ENCODE data around the gene NFIB. TPM values are rescaled to one million over a fixed set of nuclear protein-coding genes. Genes with fewer than 3 reads are reported as not detected.

The NFIB gene
- total RNA-seq, 1 experiment from 2014 or later = 0.61 TPM

GRCh38 chr9:14106699-14107098 is 207.2 kb downstream of the NFIB start:
- Mint-ChIP-seq H3K9me3 (ENCODE audit: unreplicated experiment) (no peaks in the 10 kb centered on the region), H3K4me1 (ENCODE audit: low read depth, unreplicated experiment) (no peaks in the 10 kb centered on the region), H3K36me3 (ENCODE audit: insufficient read depth, unreplicated experiment) (no peaks in the 10 kb centered on the region), H3K4me3 (ENCODE audit: unreplicated experiment) (no peak overlapping the region), H3K27me3 (ENCODE audit: insufficient read depth, unreplicated experiment) (no peaks in the 10 kb centered on the region), H3K27ac (ENCODE audit: unreplicated experiment) (no peak overlapping the region)
- DNase-seq = no peak
- no peaks in the 10 kb centered on the region for H3K27me3 ChIP-seq (replicated peaks; ENCODE audit: control insufficient read depth, insufficient read depth, low read length)
- no peak for TF ChIP-seq CTCF (IDR thresholded peaks at IDR 0.05; ENCODE audit: insufficient read depth in 1 of 2, low read depth in 1 of 2, low read length in 1 of 2, severe bottlenecking in 1 of 2, unreplicated experiment in 1 of 2)
- no peak overlapping the region for H3K4me3 ChIP-seq (ENCODE audit: low read depth, low read length)
- H3K36me3 ChIP-seq (ENCODE audit: control insufficient read depth, insufficient read depth, low read length) = no peaks in the 10 kb centered on the region
- intact Hi-C loops (cut with micrococcal nuclease; ENCODE audit: unreplicated experiment) = no loop called here
- BruUV-seq (replicated peaks) = no TSS peak
- ChIA-PET POLR2A (no interaction called here), CTCF (no interaction called here)
- no peaks in the 10 kb centered on the region for H3K9me3 ChIP-seq
- no peaks in the 10 kb centered on the region for H3K4me1 ChIP-seq

- Histone ChIP-seq H3K27me3 (replicated peaks; ENCODE audit: control insufficient read depth, insufficient read depth, low read length) (no peaks in the 10 kb centered on the region), H3K4me3 (ENCODE audit: low read depth, low read length) (no peak overlapping the region), H3K4me1 (no peaks in the 10 kb centered on the region), H3K9me3 (no peaks in the 10 kb centered on the region), H3K36me3 (ENCODE audit: control insufficient read depth, insufficient read depth, low read length) (no peaks in the 10 kb centered on the region)
- ChIA-PET POLR2A (no interaction called here), CTCF (no interaction called here)
- Mint-ChIP-seq H3K27me3 (ENCODE audit: insufficient read depth, unreplicated experiment) (no peaks in the 10 kb centered on the region), H3K4me1 (ENCODE audit: low read depth, unreplicated experiment) (no peaks in the 10 kb centered on the region), H3K4me3 (ENCODE audit: unreplicated experiment) (no peak overlapping the region), H3K36me3 (ENCODE audit: insufficient read depth, unreplicated experiment) (no peaks in the 10 kb centered on the region), H3K27ac (ENCODE audit: unreplicated experiment) (no peak overlapping the region), H3K9me3 (ENCODE audit: unreplicated experiment) (no peaks in the 10 kb centered on the region)
- intact Hi-C loops (cut with micrococcal nuclease; ENCODE audit: unreplicated experiment) = no loop called here
- no peak for DNase-seq
- no peak for TF ChIP-seq CTCF (IDR thresholded peaks at IDR 0.05; ENCODE audit: insufficient read depth in 1 of 2, low read depth in 1 of 2, low read length in 1 of 2, severe bottlenecking in 1 of 2, unreplicated experiment in 1 of 2)
- BruUV-seq (replicated peaks) = no TSS peak
Measured at GRCh38 chr9:14104496-14104895, 209.4 kb downstream of the NFIB start.

GRCh38 chr9:14103115-14103514 is 210.8 kb downstream of the NFIB start:
- ChIA-PET POLR2A (no interaction called here), CTCF (no interaction called here)
- Histone ChIP-seq H3K4me3 (ENCODE audit: low read depth, low read length) (no peak overlapping the region), H3K36me3 (ENCODE audit: control insufficient read depth, insufficient read depth, low read length) (no peaks in the 10 kb centered on the region), H3K4me1 (no peaks in the 10 kb centered on the region), H3K27me3 (replicated peaks; ENCODE audit: control insufficient read depth, insufficient read depth, low read length) (no peaks in the 10 kb centered on the region), H3K9me3 (no peaks in the 10 kb centered on the region)
- H3K27me3 Mint-ChIP-seq (ENCODE audit: insufficient read depth, unreplicated experiment) = no peaks in the 10 kb centered on the region
- no peak overlapping the region for H3K4me3 Mint-ChIP-seq (ENCODE audit: unreplicated experiment)
- no peak for DNase-seq
- H3K27ac Mint-ChIP-seq (ENCODE audit: unreplicated experiment) = no peak overlapping the region
- BruUV-seq (replicated peaks) = no TSS peak
- no peaks in the 10 kb centered on the region for H3K36me3 Mint-ChIP-seq (ENCODE audit: insufficient read depth, unreplicated experiment)
- no peaks in the 10 kb centered on the region for H3K9me3 Mint-ChIP-seq (ENCODE audit: unreplicated experiment)
- TF ChIP-seq CTCF (IDR thresholded peaks at IDR 0.05; ENCODE audit: insufficient read depth in 1 of 2, low read depth in 1 of 2, low read length in 1 of 2, severe bottlenecking in 1 of 2, unreplicated experiment in 1 of 2) = no peak
- intact Hi-C loops (cut with micrococcal nuclease; ENCODE audit: unreplicated experiment) = no loop called here
- no peaks in the 10 kb centered on the region for H3K4me1 Mint-ChIP-seq (ENCODE audit: low read depth, unreplicated experiment)
